Measurements from ENCODE around the gene SYT12.

Gene SYT12

GRCh38 chr11:66986178-66986545, 36.8 kb upstream of the SYT12 start:
- TF ChIP-seq ZNF785 (tag by site-specific recombination; IDR thresholded peaks at IDR 0.05) (no peak), ZNF24 (tag by site-specific recombination; IDR thresholded peaks at IDR 0.05) (no peak), ZNF184 (tag by site-specific recombination; IDR thresholded peaks at IDR 0.05) (no peak), TSHZ1 (tag by site-specific recombination; IDR thresholded peaks at IDR 0.05; ENCODE audit: borderline replicate concordance) (no peak), ZNF558 (tag by site-specific recombination; IDR thresholded peaks at IDR 0.05) (no peak), ZNF621 (tag by site-specific recombination; IDR thresholded peaks at IDR 0.05) (no peak), ZNF792 (tag by site-specific recombination; IDR thresholded peaks at IDR 0.05) (no peak), HOXD13 (CRISPR knock-in tag; IDR thresholded peaks at IDR 0.05; ENCODE audit: borderline replicate concordance) (no peak), ZNF174 (tag by site-specific recombination; IDR thresholded peaks at IDR 0.05) (no peak)
- H3K27ac ChIP-seq (ENCODE audit: extremely low read depth, low read depth, low read length) = no peak overlapping the region
- ChIA-PET CTCF (interaction anchor here (0.9 to 1.2 kb wide), 3 partner anchors 9 to 65 kb away, joined by 3 to 7 read pairs (median 4); no protein-coding TSS in a partner anchor), POLR2A (no interaction called here)
- no peaks in the 10 kb centered on the region for H3K9me3 ChIP-seq (ENCODE audit: control insufficient read depth, insufficient read depth, low read depth, low read length)
- no peaks in the 10 kb centered on the region for H3K36me3 ChIP-seq (ENCODE audit: control insufficient read depth in 2 of 2, insufficient read depth in 1 of 2, low read length in 2 of 2)
- H3K4me1 ChIP-seq (ENCODE audit: control insufficient read depth, insufficient read depth, low read length) = no peaks in the 10 kb centered on the region
- H3K4me3 ChIP-seq (ENCODE audit: low read depth, low read length) = no peak overlapping the region

GRCh38 chr11:66987158-66987620, 35.7 kb upstream of the SYT12 start:
- Histone ChIP-seq H3K4me3 (ENCODE audit: low read depth, low read length) (no peak overlapping the region), H3K4me1 (ENCODE audit: control insufficient read depth, insufficient read depth, low read length) (no peaks in the 10 kb centered on the region), H3K36me3 (ENCODE audit: control insufficient read depth in 2 of 2, insufficient read depth in 1 of 2, low read length in 2 of 2) (no peaks in the 10 kb centered on the region), H3K27ac (ENCODE audit: extremely low read depth, low read depth, low read length) (no peak overlapping the region), H3K9me3 (ENCODE audit: control insufficient read depth, insufficient read depth, low read depth, low read length) (no peaks in the 10 kb centered on the region)
- ChIA-PET CTCF (interaction anchor here (0.6 to 1.2 kb wide), 4 partner anchors 8 to 94 kb away, joined by 3 to 5 read pairs (median 4); no protein-coding TSS in a partner anchor), POLR2A (interaction anchor here (0.7 to 1.2 kb wide), 4 partner anchors 35 to 481 kb away, joined by 3 to 5 read pairs (median 4); partner anchors contain the start of gene KDM2A)
- TF ChIP-seq, protein P1, sequence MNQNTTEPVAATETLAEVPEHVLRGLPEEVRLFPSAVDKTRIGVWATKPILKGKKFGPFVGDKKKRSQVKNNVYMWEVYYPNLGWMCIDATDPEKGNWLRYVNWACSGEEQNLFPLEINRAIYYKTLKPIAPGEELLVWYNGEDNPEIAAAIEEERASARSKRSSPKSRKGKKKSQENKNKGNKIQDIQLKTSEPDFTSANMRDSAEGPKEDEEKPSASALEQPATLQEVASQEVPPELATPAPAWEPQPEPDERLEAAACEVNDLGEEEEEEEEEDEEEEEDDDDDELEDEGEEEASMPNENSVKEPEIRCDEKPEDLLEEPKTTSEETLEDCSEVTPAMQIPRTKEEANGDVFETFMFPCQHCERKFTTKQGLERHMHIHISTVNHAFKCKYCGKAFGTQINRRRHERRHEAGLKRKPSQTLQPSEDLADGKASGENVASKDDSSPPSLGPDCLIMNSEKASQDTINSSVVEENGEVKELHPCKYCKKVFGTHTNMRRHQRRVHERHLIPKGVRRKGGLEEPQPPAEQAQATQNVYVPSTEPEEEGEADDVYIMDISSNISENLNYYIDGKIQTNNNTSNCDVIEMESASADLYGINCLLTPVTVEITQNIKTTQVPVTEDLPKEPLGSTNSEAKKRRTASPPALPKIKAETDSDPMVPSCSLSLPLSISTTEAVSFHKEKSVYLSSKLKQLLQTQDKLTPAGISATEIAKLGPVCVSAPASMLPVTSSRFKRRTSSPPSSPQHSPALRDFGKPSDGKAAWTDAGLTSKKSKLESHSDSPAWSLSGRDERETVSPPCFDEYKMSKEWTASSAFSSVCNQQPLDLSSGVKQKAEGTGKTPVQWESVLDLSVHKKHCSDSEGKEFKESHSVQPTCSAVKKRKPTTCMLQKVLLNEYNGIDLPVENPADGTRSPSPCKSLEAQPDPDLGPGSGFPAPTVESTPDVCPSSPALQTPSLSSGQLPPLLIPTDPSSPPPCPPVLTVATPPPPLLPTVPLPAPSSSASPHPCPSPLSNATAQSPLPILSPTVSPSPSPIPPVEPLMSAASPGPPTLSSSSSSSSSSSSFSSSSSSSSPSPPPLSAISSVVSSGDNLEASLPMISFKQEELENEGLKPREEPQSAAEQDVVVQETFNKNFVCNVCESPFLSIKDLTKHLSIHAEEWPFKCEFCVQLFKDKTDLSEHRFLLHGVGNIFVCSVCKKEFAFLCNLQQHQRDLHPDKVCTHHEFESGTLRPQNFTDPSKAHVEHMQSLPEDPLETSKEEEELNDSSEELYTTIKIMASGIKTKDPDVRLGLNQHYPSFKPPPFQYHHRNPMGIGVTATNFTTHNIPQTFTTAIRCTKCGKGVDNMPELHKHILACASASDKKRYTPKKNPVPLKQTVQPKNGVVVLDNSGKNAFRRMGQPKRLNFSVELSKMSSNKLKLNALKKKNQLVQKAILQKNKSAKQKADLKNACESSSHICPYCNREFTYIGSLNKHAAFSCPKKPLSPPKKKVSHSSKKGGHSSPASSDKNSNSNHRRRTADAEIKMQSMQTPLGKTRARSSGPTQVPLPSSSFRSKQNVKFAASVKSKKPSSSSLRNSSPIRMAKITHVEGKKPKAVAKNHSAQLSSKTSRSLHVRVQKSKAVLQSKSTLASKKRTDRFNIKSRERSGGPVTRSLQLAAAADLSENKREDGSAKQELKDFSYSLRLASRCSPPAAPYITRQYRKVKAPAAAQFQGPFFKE (tag by site-specific recombination; IDR thresholded peaks at IDR 0.05; ENCODE audit: borderline replicate concordance) = no peak
- TF ChIP-seq ZNF530 (tag by site-specific recombination; IDR thresholded peaks at IDR 0.05; ENCODE audit: low read depth) = no peak
- TF ChIP-seq ZNF830 (tag by site-specific recombination; IDR thresholded peaks at IDR 0.05; ENCODE audit: low read depth) = no peak
- TF ChIP-seq ZIC2 (tag by site-specific recombination; IDR thresholded peaks at IDR 0.05) = peak; percentile 34; the same call in 1 of the 2 replicates
- TF ChIP-seq ZNF626 (tag by site-specific recombination; IDR thresholded peaks at IDR 0.05) = no peak
- TF ChIP-seq ZNF544 (tag by site-specific recombination; IDR thresholded peaks at IDR 0.05) = no peak
- peak; percentile 78 for TF ChIP-seq KLF1 (tag by site-specific recombination; IDR thresholded peaks at IDR 0.05)
- TF ChIP-seq ZFHX2 (tag by site-specific recombination; conservative IDR thresholded peaks at IDR 0.05) = peak; percentile 64
- no peak for TF ChIP-seq ZBTB44 (tag by site-specific recombination; IDR thresholded peaks at IDR 0.05)
- no peak for TF ChIP-seq SP2 (tag by site-specific recombination; IDR thresholded peaks at IDR 0.05)
- no peak for TF ChIP-seq ZBTB7A (tag by site-specific recombination; IDR thresholded peaks at IDR 0.05; ENCODE audit: low read depth)
- no peak for TF ChIP-seq KLF16 (tag by site-specific recombination; IDR thresholded peaks at IDR 0.05)
- no peak for TF ChIP-seq KLF8 (tag by site-specific recombination; IDR thresholded peaks at IDR 0.05)
- TF ChIP-seq ZNF488 (tag by site-specific recombination; IDR thresholded peaks at IDR 0.05) = no peak
- TF ChIP-seq ZNF175 (tag by site-specific recombination; IDR thresholded peaks at IDR 0.05) = no peak
- no peak for TF ChIP-seq ZNF521 (tag by site-specific recombination; IDR thresholded peaks at IDR 0.05)
- TF ChIP-seq ZNF184 (tag by site-specific recombination; IDR thresholded peaks at IDR 0.05) = no peak
